Left renal cortex interstitium (tissue), 4 donors: ENCODE data around the gene DUSP22. TPM values are rescaled to one million over a fixed set of nuclear protein-coding genes. Genes with fewer than 3 reads are reported as not detected.

Experiments
- DNase-seq, 4 donors: peaks; one replicate each; pipeline ENCODE4 v3.0.0-alpha.2; 2013; ENCODE audit warnings: low read depth in 4 of 4, low spot score in 2 of 4, missing footprints in 1 of 4
- polyA plus RNA-seq, 4 donors: library from polyadenylated mRNA; unstranded; fragments of 120-200 nt; gene quantifications; one replicate each; pipeline ENCODE4 v1.2.1, GENCODE V29; 2013; ENCODE audit not compliant: insufficient read length in 4 of 4

DUSP22 gene
- polyA plus RNA-seq, 4 donors, result 22.2 to 25.0 (median 23.2) TPM

- no peak for DNase-seq
These were observed 98.7 kb downstream of the DUSP22 start for GRCh38 chr6:390914-391558.

- DNase-seq, result no peak
These were observed 99.5 kb downstream of the DUSP22 start, which contains the start of gene IRF4 for GRCh38 chr6:391559-392440. Gene IRF4 (plus strand): TSS chr6:391752. CDS start chr6:393153, 1,401 bp downstream.

- DNase-seq, result no peak
These were observed 100.4 kb downstream of the DUSP22 start for GRCh38 chr6:392441-393390.

GRCh38 chr6:393391-394221 is 101.3 kb downstream of the DUSP22 start:
- DNase-seq, result no peak

GRCh38 chr6:394641-395289 is 102.5 kb downstream of the DUSP22 start:
- no peak for DNase-seq

- no peak for DNase-seq
These were observed 103.3 kb downstream of the DUSP22 start for GRCh38 chr6:395432-396125.

GRCh38 chr6:396126-396520 is 103.8 kb downstream of the DUSP22 start:
- no peak for DNase-seq

- DNase-seq, result no peak
These were observed 104.8 kb downstream of the DUSP22 start for GRCh38 chr6:397056-397455.

GRCh38 chr6:397604-398003 is 105.3 kb downstream of the DUSP22 start:
- no peak for DNase-seq

- DNase-seq, result no peak
These were observed 105.8 kb downstream of the DUSP22 start for GRCh38 chr6:398065-398464.

- DNase-seq, result no peak
These were observed 106.3 kb downstream of the DUSP22 start for GRCh38 chr6:398558-399078.

- no peak for DNase-seq
These were observed 107.7 kb downstream of the DUSP22 start for GRCh38 chr6:399785-400534.

- no peak for DNase-seq
These were observed 108.5 kb downstream of the DUSP22 start for GRCh38 chr6:400815-401214.

Other genes with a start within 250 kb of the DUSP22 start
- gene IRF4, start 99.3 kb downstream of the DUSP22 start, polyA plus RNA-seq, result under 1 TPM; 0.14 to 0.28 (median 0.21) TPM